ENCODE results near the gene LARGE1. TPM values are rescaled to one million over a fixed set of nuclear protein-coding genes. Genes with fewer than 3 reads are reported as not detected.

LARGE1 gene
- total RNA-seq, 1 donor from 2014 or later, result 27.4 TPM

DNA sequence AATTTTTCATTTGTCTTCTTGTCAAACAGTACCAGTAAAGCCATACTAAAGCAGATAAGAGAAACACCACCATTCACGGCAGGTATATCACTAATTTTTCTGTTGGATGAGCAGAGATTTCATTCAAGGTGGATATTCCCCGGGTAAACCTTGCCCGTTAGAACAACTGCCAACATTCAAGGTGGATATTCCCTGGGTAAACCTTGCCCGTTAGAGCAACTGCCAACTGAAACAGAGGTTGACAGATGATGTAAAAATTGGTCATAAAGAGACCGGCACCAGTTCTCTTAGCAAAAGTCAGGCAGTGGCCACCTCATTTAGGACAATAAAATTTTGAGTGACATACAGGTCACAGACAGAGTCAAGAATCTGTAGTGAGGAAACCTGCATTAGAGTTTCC, 438.7 kb downstream of the LARGE1 start:
- H3K4me3 ChIP-seq, result no peak overlapping the region
- TF ChIP-seq, protein P1, sequence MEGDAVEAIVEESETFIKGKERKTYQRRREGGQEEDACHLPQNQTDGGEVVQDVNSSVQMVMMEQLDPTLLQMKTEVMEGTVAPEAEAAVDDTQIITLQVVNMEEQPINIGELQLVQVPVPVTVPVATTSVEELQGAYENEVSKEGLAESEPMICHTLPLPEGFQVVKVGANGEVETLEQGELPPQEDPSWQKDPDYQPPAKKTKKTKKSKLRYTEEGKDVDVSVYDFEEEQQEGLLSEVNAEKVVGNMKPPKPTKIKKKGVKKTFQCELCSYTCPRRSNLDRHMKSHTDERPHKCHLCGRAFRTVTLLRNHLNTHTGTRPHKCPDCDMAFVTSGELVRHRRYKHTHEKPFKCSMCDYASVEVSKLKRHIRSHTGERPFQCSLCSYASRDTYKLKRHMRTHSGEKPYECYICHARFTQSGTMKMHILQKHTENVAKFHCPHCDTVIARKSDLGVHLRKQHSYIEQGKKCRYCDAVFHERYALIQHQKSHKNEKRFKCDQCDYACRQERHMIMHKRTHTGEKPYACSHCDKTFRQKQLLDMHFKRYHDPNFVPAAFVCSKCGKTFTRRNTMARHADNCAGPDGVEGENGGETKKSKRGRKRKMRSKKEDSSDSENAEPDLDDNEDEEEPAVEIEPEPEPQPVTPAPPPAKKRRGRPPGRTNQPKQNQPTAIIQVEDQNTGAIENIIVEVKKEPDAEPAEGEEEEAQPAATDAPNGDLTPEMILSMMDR (IDR thresholded peaks at IDR 0.05), result no peak
- ATAC-seq, result no peak
- no peaks in the 10 kb centered on the region for H3K27me3 ChIP-seq (ENCODE audit: low read depth)
- intact Hi-C loops (cut with DNase I), result no loop called here
- no peaks in the 10 kb centered on the region for H3K4me1 ChIP-seq
- no peaks in the 10 kb centered on the region for H3K36me3 ChIP-seq
- no peaks in the 10 kb centered on the region for H3K9me3 ChIP-seq
- DNase-seq, result no peak
- H3K27ac ChIP-seq, result no peak overlapping the region

DNA sequence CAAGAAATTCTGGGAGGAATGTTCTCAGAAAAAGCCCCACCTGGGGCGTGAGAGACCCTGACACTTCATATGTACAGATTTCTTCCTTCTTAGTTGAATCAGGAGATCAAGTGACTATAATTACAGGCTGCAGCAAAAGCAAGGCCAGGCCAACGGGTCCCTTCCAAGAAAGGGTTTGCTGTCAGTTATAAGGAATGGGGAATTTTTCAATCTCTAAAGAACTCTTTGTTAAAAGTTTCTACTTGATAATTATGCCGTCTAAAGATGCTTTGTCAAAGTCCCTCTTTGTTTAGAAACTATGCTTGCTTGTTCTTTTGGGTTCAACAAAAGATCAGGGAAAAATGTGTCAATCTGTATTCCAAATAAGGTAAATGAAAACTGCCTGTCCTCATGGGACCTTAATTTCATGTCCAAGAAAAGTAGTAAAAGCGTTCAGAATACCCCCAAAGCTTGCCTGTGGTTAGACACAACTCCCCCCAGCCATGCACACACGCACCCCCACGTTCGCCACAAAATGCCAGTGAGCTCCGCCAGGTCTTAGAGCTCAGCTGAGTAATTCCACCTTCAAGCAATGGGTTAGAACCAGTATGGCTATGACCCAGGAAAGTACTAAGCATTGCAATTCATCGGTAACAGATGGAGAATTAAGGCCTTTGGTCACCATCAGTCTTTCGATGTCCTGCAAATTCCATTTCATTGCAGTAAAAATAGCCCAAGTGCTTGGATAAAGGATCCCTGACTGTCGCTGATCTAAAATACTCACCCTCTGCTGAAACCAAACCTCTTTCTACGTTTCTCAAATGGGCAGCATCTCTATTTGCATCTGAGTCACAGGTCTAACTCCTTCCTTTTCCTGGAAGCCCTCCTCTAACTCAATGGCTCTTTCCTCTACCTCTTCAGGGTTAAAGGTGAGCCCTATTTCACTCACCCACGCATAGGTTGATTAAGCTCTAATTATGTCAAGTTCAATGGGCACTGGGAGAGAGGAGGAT, 442.9 kb downstream of the LARGE1 start:
- no peaks in the 10 kb centered on the region for H3K27me3 ChIP-seq (ENCODE audit: low read depth)
- no peak for DNase-seq
- intact Hi-C loops (cut with DNase I), result no loop called here
- no peaks in the 10 kb centered on the region for H3K36me3 ChIP-seq
- H3K9me3 ChIP-seq, result no peaks in the 10 kb centered on the region
- H3K4me1 ChIP-seq, result no peaks in the 10 kb centered on the region
- TF ChIP-seq, protein P1 (IDR thresholded peaks at IDR 0.05), result no peak
- ATAC-seq, result no peak
- no peak overlapping the region for H3K27ac ChIP-seq
- H3K4me3 ChIP-seq, result no peak overlapping the region

DNA sequence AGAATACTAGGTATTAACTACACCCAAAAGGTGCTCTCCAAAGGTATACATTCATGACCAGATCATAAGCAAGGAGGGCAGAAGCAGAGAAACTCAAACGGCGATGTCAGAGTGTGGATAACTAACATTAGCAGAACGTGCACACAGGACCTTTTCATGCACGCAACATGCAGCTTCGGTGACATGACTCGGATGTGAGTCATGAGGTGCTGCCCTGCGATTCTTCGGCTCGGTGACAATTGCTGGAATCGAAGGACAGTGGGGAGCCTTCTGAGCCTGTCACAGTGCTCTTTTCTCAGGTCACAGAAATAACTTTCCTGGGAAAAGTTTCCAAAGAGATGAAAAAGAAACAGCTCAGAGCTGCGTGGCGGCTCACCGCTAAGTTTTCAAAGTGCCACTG, 443.6 kb downstream of the LARGE1 start:
- ATAC-seq, result no peak
- Histone ChIP-seq H3K27ac (no peak overlapping the region), H3K27me3 (ENCODE audit: low read depth) (no peaks in the 10 kb centered on the region), H3K4me1 (no peaks in the 10 kb centered on the region), H3K4me3 (no peak overlapping the region), H3K9me3 (no peaks in the 10 kb centered on the region), H3K36me3 (no peaks in the 10 kb centered on the region)
- TF ChIP-seq, protein P1 (IDR thresholded peaks at IDR 0.05), result no peak
- DNase-seq, result no peak
- intact Hi-C loops (cut with DNase I), result no loop called here

DNA sequence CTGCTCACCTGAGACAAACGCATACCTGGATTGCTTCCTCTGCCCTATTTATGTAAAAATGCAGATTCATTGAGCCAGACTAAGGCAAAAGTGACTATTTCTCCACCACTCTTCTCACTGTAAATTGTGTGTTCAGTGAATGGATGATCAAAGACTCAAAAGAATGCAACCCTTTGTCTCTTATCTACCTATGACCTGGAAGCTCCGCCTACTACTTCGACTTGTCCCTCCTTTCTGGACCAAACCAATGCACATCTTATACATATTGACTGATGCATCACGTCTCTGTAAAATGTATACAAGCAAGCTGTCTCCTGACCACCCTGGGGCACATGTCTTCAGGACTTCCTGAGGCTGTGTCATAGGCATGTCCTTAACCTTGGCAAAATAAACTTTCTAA, 444.1 kb downstream of the LARGE1 start:
- Histone ChIP-seq H3K36me3 (no peaks in the 10 kb centered on the region), H3K4me3 (no peak overlapping the region), H3K9me3 (no peaks in the 10 kb centered on the region), H3K27ac (no peak overlapping the region), H3K4me1 (no peaks in the 10 kb centered on the region), H3K27me3 (ENCODE audit: low read depth) (no peaks in the 10 kb centered on the region)
- DNase-seq (no peak), ATAC-seq (no peak)
- TF ChIP-seq, protein P1 (IDR thresholded peaks at IDR 0.05), result no peak
- intact Hi-C loops (cut with DNase I), result no loop called here

DNA sequence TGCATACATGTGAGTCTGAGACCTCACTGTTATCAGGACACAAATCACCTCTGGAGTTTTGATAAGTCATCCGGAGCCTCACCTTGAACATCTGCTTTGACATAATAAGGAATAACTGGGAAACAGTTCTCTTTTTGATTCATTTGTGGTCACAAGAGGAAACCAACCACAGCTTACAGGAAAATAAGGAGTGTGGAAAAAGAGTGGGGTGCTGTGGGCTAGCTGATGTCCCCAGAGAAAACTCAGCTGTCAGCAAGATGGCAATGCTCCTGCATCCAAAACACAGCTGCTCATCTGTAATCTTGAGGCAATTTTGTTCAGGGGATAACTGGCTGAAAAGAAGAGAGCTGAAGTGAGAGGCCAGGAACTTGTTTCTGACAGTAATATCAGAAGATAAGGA, 445.7 kb downstream of the LARGE1 start:
- DNase-seq (no peak), ATAC-seq (no peak)
- intact Hi-C loops (cut with DNase I), result no loop called here
- no peaks in the 10 kb centered on the region for H3K9me3 ChIP-seq
- no peak overlapping the region for H3K4me3 ChIP-seq
- TF ChIP-seq, protein P1 (IDR thresholded peaks at IDR 0.05), result no peak
- H3K27me3 ChIP-seq (ENCODE audit: low read depth), result no peaks in the 10 kb centered on the region
- no peaks in the 10 kb centered on the region for H3K36me3 ChIP-seq
- no peaks in the 10 kb centered on the region for H3K4me1 ChIP-seq
- no peak overlapping the region for H3K27ac ChIP-seq

Measured in lower lobe of right lung (tissue), 2 donors.